AML-193 (cell line): ENCODE measurements around the gene AXL.
"Not testable (repeated sequence)": the region's sequence is repeated elsewhere in the genome, so short reads cannot be mapped to it uniquely, and the experiment has no call there.

Experiments
- DNase-seq, 2 experiments: peaks; one replicate each; lab custom pipeline; 2025; lab: John Stamatoyannopoulos, UW

Gene AXL

GRCh38 chr19:41218615-41219507, at the start of gene AXL:
Gene AXL (plus strand): TSS chr19:41219223. CDS start chr19:41219393, 170 bp downstream.
- DNase-seq: no peak

GRCh38 chr19:41172297-41173164, 46.5 kb upstream of the AXL start:
- no peak for DNase-seq

- no peak for DNase-seq
These were observed 44.6 kb upstream of the AXL start for GRCh38 chr19:41174297-41174928.

- no peak for DNase-seq
These were observed 42.9 kb upstream of the AXL start for GRCh38 chr19:41175801-41176777.

GRCh38 chr19:41180173-41180572, 38.9 kb upstream of the AXL start:
- not testable (repeated sequence) for DNase-seq

- no peak for DNase-seq
These were observed 31.8 kb upstream of the AXL start for GRCh38 chr19:41186971-41187883.

GRCh38 chr19:41187884-41188279, 31.1 kb upstream of the AXL start:
- no peak for DNase-seq

- no peak for DNase-seq
These were observed 29.5 kb upstream of the AXL start for GRCh38 chr19:41189425-41190065.

- DNase-seq: no peak
These were observed 26.2 kb upstream of the AXL start, which contains the start of gene CYP2S1 for GRCh38 chr19:41192574-41193429. Gene CYP2S1 (plus strand): TSS chr19:41193219. CDS start chr19:41193265, 46 bp downstream.

GRCh38 chr19:41193430-41194156, 25.4 kb upstream of the AXL start:
- DNase-seq: no peak

- DNase-seq: no peak
These were observed 24.9 kb upstream of the AXL start for GRCh38 chr19:41194157-41194552.

GRCh38 chr19:41195675-41196497, 23.1 kb upstream of the AXL start:
- DNase-seq: no peak

- DNase-seq: no peak
These were observed 20.5 kb upstream of the AXL start for GRCh38 chr19:41198559-41198958.

- DNase-seq: no peak
These were observed 15.7 kb upstream of the AXL start for GRCh38 chr19:41203371-41203770.

GRCh38 chr19:41204338-41204737, 14.7 kb upstream of the AXL start:
- peak; percentile 67 to 73 for DNase-seq

- DNase-seq: no peak
These were observed 13.0 kb upstream of the AXL start for GRCh38 chr19:41205995-41206394.

GRCh38 chr19:41206456-41206855, 12.6 kb upstream of the AXL start:
- no peak for DNase-seq
